ENCODE measurements around the gene TMBIM1. TPM values are rescaled to one million over a fixed set of nuclear protein-coding genes. Genes with fewer than 3 reads are reported as not detected.

TMBIM1 gene
- total and polyA plus RNA-seq, 8 donors = 94.6 to 318 (median 129) TPM

- Histone ChIP-seq H3K4me3 (no peak overlapping the region), H3K27ac (peak overlapping the region in 3 of 5 donors; percentile 10 to 38 (median 11)), H3K9me3 (no peaks in the 10 kb centered on the region), H3K27me3 (no peaks in the 10 kb centered on the region), H3K36me3 (peaks cover 81 to 89% (median 88%) of the 10 kb centered on the region in 4 donors), H3K4me1 (peaks cover 0 to 25% (median 14%) of the 10 kb centered on the region in 4 donors)
- TF ChIP-seq CTCF (IDR thresholded peaks at IDR 0.05) = no peak
- intact Hi-C loops (cut with DNase I; ENCODE audit: low total_unique reads) = no loop called here
- peak in 1 of 2 donors; percentile 1 for DNase-seq
- 74 to 80% (median 76%) methylated on average over 5 of the region's 5 CpGs for WGBS, 5 donors
Observed at GRCh38 chr2:218253232-218253625, 39.1 kb downstream of the TMBIM1 start.

- 57 to 73% (median 63%) methylated on average over 7 of the region's 7 CpGs for WGBS, 5 donors
- Histone ChIP-seq H3K27me3 (no peaks in the 10 kb centered on the region), H3K4me1 (peaks cover 0 to 20% (median 10%) of the 10 kb centered on the region in 4 donors), H3K4me3 (no peak overlapping the region), H3K36me3 (peaks cover 85 to 94% (median 94%) of the 10 kb centered on the region in 4 donors), H3K27ac (peak overlapping the region in 3 of 5 donors; percentile 6 to 38 (median 10)), H3K9me3 (no peaks in the 10 kb centered on the region)
- intact Hi-C loops (cut with DNase I; ENCODE audit: low total_unique reads) = no loop called here
- no peak for TF ChIP-seq POLR2A (IDR thresholded peaks at IDR 0.05)
- DNase-seq = peak in 1 of 2 donors; percentile 23
Observed at GRCh38 chr2:218252509-218253231, 39.6 kb downstream of the TMBIM1 start.

- no peaks in the 10 kb centered on the region for H3K27me3 ChIP-seq
- TF ChIP-seq POLR2AphosphoS5 (IDR thresholded peaks at IDR 0.05) (no peak), EP300 (IDR thresholded peaks at IDR 0.05) (no peak), POLR2A (IDR thresholded peaks at IDR 0.05) (no peak), CTCF (IDR thresholded peaks at IDR 0.05) (no peak)
- WGBS, 5 donors = 87 to 95% (median 94%) methylated on average over 13 of the region's 13 CpGs
- H3K27ac ChIP-seq = no peak overlapping the region
- intact Hi-C loops (cut with DNase I; ENCODE audit: low total_unique reads) = no loop called here
- H3K9me3 ChIP-seq = no peaks in the 10 kb centered on the region
- H3K4me3 ChIP-seq = no peak overlapping the region
- peak in 1 of 2 donors; percentile 17 for DNase-seq
- peaks cover 99 to 100% (median 100%) of the 10 kb centered on the region in 4 donors for H3K36me3 ChIP-seq
- H3K4me1 ChIP-seq = peaks cover 0 to 21% (median 4%) of the 10 kb centered on the region in 4 donors
Observed at GRCh38 chr2:218249691-218250090, 42.6 kb downstream of the TMBIM1 start.

- intact Hi-C loops (cut with DNase I; ENCODE audit: low total_unique reads) = no loop called here
- Histone ChIP-seq H3K9me3 (no peaks in the 10 kb centered on the region), H3K27ac (no peak overlapping the region), H3K4me3 (no peak overlapping the region), H3K27me3 (no peaks in the 10 kb centered on the region), H3K4me1 (peaks cover 0 to 34% (median 6%) of the 10 kb centered on the region in 4 donors), H3K36me3 (peaks cover 86 to 100% (median 99%) of the 10 kb centered on the region in 4 donors)
- WGBS, 5 donors = 35 to 61% (median 58%) methylated on average over 5 of the region's 5 CpGs
- TF ChIP-seq POLR2A (IDR thresholded peaks at IDR 0.05) = no peak
- TF ChIP-seq EP300 (IDR thresholded peaks at IDR 0.05) = no peak
- no peak for TF ChIP-seq POLR2AphosphoS5 (IDR thresholded peaks at IDR 0.05)
- TF ChIP-seq CTCF (IDR thresholded peaks at IDR 0.05) = no peak
- no peak for DNase-seq
Observed at GRCh38 chr2:218245214-218245613, 47.1 kb downstream of the TMBIM1 start.

GRCh38 chr2:218244665-218245064 is 47.6 kb downstream of the TMBIM1 start:
- no peaks in the 10 kb centered on the region for H3K9me3 ChIP-seq
- TF ChIP-seq POLR2A (IDR thresholded peaks at IDR 0.05) (no peak), CTCF (IDR thresholded peaks at IDR 0.05) (no peak), POLR2AphosphoS5 (IDR thresholded peaks at IDR 0.05) (no peak), EP300 (IDR thresholded peaks at IDR 0.05) (no peak)
- no peaks in the 10 kb centered on the region for H3K27me3 ChIP-seq
- peak overlapping the region in 1 of 5 donors; percentile 23 for H3K27ac ChIP-seq
- intact Hi-C loops (cut with DNase I; ENCODE audit: low total_unique reads) = no loop called here
- peaks cover 0 to 34% (median 6%) of the 10 kb centered on the region in 4 donors for H3K4me1 ChIP-seq
- 89 to 99% (median 95%) methylated on average over 2 of the region's 2 CpGs for WGBS, 5 donors
- no peak overlapping the region for H3K4me3 ChIP-seq
- no peak for DNase-seq
- peaks cover 86 to 100% (median 99%) of the 10 kb centered on the region in 4 donors for H3K36me3 ChIP-seq

All from stomach (tissue), 9 donors.